HG03039 (cell line): ENCODE measurements around the gene RASAL2.
"Not testable (repeated sequence)": the region's sequence is repeated elsewhere in the genome, so short reads cannot be mapped to it uniquely, and the experiment has no call there.

Source experiments
- ATAC-seq: cut with Tn5 transposase; IDR thresholded peaks from one replicate; pipeline ENCODE4 v1.9.1; 2021; ENCODE audit warnings: mild to moderate bottlenecking, moderate library complexity; ENCODE audit not compliant: unreplicated experiment

The RASAL2 gene

GRCh38 chr1:178066908-178067614 lies 26.8 kb upstream of the RASAL2 start:
- ATAC-seq = peak; percentile 98

- ATAC-seq = no peak
Measured at GRCh38 chr1:178071811-178072210, 22.1 kb upstream of the RASAL2 start.

- no peak for ATAC-seq
Measured at GRCh38 chr1:178072326-178072725, 21.6 kb upstream of the RASAL2 start.

DNA sequence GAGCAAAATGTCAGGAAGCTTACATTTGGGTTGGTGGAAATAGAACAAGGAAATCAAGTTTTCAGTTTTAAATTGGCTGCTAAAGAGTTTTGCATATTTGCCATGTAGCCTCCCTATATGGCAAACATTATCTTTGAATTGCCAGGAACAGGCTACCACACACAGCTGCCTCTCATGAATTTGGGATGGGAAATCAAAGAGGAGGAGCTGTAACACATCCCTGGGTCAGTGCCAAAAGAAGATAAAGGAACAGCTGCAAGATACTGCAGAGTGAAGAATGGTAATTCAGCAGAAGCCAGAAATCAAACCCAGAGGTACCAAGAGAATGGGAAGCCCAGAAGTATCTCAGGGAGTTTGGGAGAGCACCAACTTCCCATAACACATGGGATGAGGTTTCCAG lies 18.6 kb upstream of the RASAL2 start:
- ATAC-seq = no peak

- ATAC-seq = no peak
Measured at GRCh38 chr1:178076607-178077006, 17.3 kb upstream of the RASAL2 start.

DNA sequence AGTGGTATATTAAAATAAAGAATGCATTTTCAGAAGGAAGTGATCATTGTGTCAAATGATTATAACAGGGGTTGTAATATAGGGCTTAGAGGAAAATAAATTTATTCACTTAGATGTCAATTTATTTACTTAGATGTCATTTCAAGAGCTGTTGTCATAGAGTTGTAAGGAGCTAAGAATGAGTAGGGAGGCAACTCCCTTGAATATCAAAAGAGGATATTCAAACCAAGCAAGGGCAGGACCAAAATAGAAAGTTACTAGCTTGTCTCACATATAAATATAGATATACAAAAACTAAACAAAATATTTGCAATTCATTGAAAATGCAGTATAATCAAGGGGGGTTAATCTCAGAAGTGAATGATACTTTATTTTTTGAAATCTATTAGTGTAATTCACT lies 16.0 kb upstream of the RASAL2 start:
- no peak for ATAC-seq

DNA sequence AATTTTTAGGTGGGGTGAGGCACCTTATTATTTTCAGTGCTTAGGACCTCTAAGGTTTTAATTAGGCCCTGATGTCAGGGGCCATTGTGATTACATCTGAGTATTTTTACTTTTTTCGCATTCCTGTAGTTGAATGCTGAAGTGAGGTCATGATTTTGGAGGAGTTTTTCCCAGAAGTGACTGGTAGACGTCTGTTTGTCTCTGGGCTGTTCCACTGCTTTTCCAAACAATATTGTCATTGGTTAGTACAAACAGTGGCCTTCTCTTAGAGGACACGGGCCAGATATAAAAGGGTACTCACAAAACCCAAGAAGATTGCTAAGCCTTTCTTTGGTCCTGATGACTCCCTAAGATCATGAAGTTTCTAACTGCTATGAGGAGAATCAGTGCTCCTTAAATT lies 7.6 kb upstream of the RASAL2 start:
- ATAC-seq = no peak

- peak; percentile 58 for ATAC-seq
Measured at GRCh38 chr1:178086766-178087165, 7.1 kb upstream of the RASAL2 start.

DNA sequence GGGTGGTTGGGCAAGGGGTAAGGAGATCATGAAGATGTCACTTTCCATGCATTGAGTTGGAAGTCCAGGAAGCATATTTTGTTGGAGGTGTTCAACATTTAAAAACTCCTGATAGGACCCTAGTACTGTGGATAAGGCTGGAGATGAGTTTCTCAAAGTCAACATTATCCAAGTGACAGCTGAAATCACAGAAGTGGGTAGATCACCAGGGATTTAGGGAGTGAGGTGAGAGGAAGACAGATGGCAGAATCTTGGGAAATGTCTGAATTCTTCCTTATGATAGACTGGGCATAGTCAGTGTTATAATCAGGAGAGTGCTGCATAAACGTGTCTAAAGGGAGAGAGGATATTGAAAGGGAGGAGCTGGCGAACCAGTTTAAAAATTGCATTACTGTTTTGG lies 5.3 kb upstream of the RASAL2 start:
- ATAC-seq = no peak

GRCh38 chr1:178091454-178091853 lies 2.5 kb upstream of the RASAL2 start:
- not testable (repeated sequence) for ATAC-seq

- no peak for ATAC-seq
Measured at GRCh38 chr1:178091986-178092745, 1.7 kb upstream of the RASAL2 start.

GRCh38 chr1:178092878-178093493 lies 918 bp upstream of the RASAL2 start:
- no peak for ATAC-seq

GRCh38 chr1:178093494-178093950 lies 382 bp upstream of the RASAL2 start:
- peak; percentile 70 for ATAC-seq

DNA sequence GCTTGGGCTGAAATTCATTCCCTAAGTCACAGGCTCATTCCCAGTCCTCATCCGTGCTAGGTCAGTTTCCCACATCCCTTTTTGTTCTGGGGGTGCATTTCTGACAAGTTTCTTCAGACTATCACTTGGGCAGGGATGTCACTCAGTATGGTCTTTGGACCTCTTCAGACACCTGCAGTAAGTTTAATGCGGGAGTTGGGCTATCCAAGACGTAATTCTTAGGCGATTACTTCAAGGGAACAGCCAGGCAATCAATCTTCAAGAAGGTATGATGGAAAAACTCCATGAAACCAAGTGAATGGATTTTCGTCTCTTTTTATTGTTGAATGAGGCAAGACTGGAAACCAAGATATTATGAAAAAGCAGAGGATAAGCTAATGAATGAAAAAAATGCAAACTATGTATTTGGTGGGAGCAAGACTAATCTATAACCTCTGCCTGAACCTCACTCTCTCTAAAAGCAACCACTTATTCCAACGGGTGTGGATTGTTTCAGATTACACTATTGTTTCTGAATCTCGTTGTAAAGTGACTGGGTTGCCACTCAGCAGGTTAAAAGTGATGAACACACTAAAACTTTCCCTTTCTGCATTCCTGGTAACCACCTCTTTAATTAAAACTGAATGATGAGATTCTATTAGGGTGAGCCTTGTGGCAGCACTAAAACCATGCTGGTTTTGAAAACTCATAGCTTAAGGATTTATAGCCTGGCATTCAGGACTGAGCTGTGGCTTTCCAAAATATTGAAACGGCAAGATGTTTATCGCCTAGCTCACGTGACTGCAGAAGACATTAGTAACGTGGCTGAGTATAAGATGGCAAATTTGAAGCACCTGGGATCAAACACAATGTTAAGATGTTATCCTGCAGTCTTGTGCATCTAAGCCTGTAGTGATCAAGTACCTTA lies 1.1 kb downstream of the RASAL2 start:
- ATAC-seq = no peak

- no peak for ATAC-seq
Measured at GRCh38 chr1:178096421-178096820, 2.5 kb downstream of the RASAL2 start.

DNA sequence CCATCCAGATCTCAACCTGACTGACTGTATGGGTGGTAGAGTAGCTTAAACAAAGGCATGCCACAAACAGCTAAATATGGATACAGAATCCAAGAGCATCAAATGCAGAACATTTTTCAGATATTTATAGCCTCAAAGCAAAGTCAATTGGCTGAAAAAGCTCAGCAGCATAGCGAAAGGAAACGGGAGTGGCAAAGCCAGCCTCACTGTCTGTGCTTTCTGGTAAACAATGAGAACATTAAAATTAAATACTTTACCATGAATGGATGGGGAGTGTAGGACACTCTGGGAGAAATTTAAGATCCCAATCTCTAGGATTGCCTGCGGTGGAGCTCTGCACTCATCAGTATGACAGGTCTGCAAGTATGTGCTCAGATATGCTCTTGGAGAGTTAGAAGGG lies 4.4 kb downstream of the RASAL2 start:
- no peak for ATAC-seq

DNA sequence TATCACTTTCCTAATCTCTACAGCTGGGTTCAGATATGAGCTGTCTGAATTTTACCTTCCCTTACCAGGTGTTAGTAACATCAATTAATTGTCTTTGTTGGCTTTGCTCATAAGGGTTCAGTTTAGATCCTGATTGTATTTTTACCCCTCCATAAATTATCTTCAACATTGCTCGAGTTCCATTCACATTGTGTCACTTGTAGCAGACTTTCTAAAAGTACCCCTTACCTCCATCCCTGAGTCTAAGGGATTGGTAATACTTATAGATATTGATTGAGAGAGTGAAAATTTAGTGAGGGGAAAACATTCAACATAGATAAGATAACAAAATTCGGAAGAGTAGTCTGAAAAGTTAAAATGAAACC lies 7.3 kb downstream of the RASAL2 start:
- ATAC-seq = no peak

DNA sequence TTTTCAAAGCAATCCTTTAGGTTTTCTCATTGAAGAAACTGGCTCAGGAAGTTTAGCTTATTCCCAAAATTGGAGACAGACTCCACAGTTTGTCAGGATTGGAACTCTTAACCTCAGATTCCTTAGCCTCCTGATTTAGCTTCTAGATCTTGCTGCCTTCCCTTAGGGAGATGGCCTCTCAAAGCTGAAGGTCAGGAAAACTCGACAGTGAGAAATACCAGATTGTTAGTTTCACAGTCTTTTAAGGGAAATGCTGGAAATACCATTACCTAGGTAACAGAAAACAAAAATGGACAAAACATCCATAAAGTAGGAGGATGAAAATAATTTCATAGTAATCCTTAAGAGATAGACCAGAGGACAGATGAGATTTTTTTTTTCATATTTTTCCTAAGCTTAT lies 7.8 kb downstream of the RASAL2 start:
- ATAC-seq = no peak

DNA sequence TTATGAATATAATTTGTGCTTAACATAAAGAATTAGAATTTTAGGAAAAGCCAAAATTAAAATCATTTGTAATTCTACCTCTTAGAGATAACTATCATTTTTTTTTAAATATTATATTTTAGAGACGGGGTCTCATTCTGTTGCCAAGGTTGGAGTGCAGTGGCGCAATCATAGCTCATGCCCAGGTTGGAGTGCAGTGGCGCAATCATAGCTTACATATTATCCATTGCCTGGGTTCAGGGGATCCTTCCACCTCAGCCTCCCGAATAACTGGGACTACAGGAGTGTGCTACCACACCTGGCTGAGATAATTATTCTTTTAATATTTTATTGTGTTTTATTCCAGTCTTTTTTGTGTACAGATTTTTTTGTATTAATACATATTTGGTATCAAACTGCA lies 8.3 kb downstream of the RASAL2 start:
- no peak for ATAC-seq

GRCh38 chr1:178107823-178108222 lies 13.9 kb downstream of the RASAL2 start:
- ATAC-seq = no peak
